ENCODE data around the gene KIF5A.

The KIF5A gene

DNA sequence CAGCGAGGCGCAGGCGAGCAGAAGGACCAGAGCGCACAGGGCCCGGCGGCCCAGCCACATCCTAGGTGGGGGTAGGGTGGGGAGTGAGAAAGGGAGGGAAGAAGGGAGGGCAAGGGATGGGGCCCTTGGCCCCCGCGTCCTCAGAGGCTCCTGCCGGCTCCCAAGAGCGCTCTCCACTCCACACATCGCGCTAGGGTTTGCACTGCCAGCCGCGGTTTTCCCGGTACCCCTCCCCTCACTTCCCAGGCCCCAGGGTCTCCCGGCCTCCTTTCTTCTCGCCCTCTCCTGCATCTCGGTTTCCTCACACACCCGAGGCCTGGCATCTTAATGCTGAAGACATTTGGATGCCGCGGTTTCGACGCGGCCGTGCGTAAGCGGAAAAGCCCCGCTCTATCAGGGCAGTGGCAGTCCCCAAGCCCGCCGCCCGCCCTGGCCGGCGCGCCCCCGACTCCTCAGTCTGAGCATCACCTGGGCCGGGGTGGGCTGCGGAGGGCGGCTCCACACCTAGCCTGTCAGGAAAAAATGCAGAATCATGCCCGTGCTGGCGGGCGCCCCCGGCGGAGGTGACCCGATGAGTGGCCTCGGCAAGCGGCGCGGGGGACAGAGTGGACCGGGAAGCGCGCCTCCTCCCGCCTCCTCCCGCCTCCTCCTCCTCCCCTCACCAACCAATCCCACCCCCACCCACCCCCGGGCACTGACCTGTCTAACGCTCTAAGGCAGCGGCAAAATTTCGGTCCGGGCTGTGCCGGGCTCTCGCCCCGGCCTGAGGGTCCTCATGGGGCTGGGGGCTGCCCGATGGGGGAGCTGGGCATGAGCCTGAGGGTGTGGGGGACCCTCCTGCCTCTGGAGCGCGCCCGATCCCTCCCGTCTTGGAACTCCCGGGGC lies 82.5 kb downstream of the KIF5A start:
- TF ChIP-seq, protein P1, sequence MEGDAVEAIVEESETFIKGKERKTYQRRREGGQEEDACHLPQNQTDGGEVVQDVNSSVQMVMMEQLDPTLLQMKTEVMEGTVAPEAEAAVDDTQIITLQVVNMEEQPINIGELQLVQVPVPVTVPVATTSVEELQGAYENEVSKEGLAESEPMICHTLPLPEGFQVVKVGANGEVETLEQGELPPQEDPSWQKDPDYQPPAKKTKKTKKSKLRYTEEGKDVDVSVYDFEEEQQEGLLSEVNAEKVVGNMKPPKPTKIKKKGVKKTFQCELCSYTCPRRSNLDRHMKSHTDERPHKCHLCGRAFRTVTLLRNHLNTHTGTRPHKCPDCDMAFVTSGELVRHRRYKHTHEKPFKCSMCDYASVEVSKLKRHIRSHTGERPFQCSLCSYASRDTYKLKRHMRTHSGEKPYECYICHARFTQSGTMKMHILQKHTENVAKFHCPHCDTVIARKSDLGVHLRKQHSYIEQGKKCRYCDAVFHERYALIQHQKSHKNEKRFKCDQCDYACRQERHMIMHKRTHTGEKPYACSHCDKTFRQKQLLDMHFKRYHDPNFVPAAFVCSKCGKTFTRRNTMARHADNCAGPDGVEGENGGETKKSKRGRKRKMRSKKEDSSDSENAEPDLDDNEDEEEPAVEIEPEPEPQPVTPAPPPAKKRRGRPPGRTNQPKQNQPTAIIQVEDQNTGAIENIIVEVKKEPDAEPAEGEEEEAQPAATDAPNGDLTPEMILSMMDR (IDR thresholded peaks at IDR 0.05; ENCODE audit: borderline replicate concordance, control extremely low read depth, extremely low read depth, insufficient read depth, missing control alignments), result peak; percentile 18
- in situ Hi-C loops (cut with MboI; ENCODE audit: low sequenced_read_pairs, unreplicated experiment), result no loop called here
- DNase-seq (ENCODE audit: low spot score), result peak; percentile 52

GRCh38 chr12:57632958-57633840 lies 83.4 kb downstream of the KIF5A start, which contains the start of gene B4GALNT1:
B4GALNT1 (minus strand) TSS chr12:57633201; CDS start chr12:57632132, 1,069 bp downstream.
- DNase-seq (ENCODE audit: low spot score), result peak; percentile 86
- in situ Hi-C loops (cut with MboI; ENCODE audit: low sequenced_read_pairs, unreplicated experiment), result no loop called here
- TF ChIP-seq, protein P1 (IDR thresholded peaks at IDR 0.05; ENCODE audit: borderline replicate concordance, control extremely low read depth, extremely low read depth, insufficient read depth, missing control alignments), result peak; percentile 87
